ENCODE results near the gene IL21R. TPM values are rescaled to one million over a fixed set of nuclear protein-coding genes. Genes with fewer than 3 reads are reported as not detected.
"Not testable (repeated sequence)": the region's sequence is repeated elsewhere in the genome, so short reads cannot be mapped to it uniquely, and the experiment has no call there.

Gene IL21R
- polyA plus RNA-seq, 12 donors: 0.16 to 1.1 (median 0.37) TPM; not detected in 2

GRCh38 chr16:27400751-27401620, 988 bp upstream of the IL21R start:
- no peak for DNase-seq

GRCh38 chr16:27402569-27402963, 592 bp downstream of the IL21R start:
- no peak for DNase-seq

- no peak for DNase-seq
Observed at GRCh38 chr16:27402964-27403600, 1.1 kb downstream of the IL21R start.

GRCh38 chr16:27403601-27403992, 1.6 kb downstream of the IL21R start:
- no peak for DNase-seq

- no peak for DNase-seq
Observed at GRCh38 chr16:27404163-27404823, 2.3 kb downstream of the IL21R start.

- no peak for DNase-seq
Observed at GRCh38 chr16:27405546-27406451, 3.8 kb downstream of the IL21R start.

GRCh38 chr16:27406511-27407128, 4.6 kb downstream of the IL21R start:
- DNase-seq: no peak

- DNase-seq: no peak
Observed at GRCh38 chr16:27407133-27407532, 5.2 kb downstream of the IL21R start.

GRCh38 chr16:27408012-27408601, 6.1 kb downstream of the IL21R start:
- no peak for DNase-seq

- DNase-seq: no peak
Observed at GRCh38 chr16:27408602-27409031, 6.6 kb downstream of the IL21R start.

- DNase-seq: not testable (repeated sequence)
Observed at GRCh38 chr16:27409958-27410357, 8.0 kb downstream of the IL21R start.

- no peak for DNase-seq
Observed at GRCh38 chr16:27410761-27411160, 8.8 kb downstream of the IL21R start.

- DNase-seq: no peak
Observed at GRCh38 chr16:27413956-27414355, 12.0 kb downstream of the IL21R start.

GRCh38 chr16:27414788-27415431, 12.9 kb downstream of the IL21R start:
- no peak for DNase-seq

GRCh38 chr16:27417047-27417671, 15.2 kb downstream of the IL21R start:
- no peak for DNase-seq

- no peak for DNase-seq
Observed at GRCh38 chr16:27421961-27422740, 20.2 kb downstream of the IL21R start.

GRCh38 chr16:27424772-27425498, 23.0 kb downstream of the IL21R start:
- DNase-seq: no peak

GRCh38 chr16:27425961-27426360, 24.0 kb downstream of the IL21R start:
- DNase-seq: no peak
